Stimulated activated CD4-positive, alpha-beta T cell treated with anti-CD3 and anti-CD28 coated beads, Interleukin-12 subunit alpha, Interleukin-12 subunit beta, amount 100 ng/mL, for 4 hours (primary cell): ENCODE results near the gene RGS1.

Source experiments
- DNase-seq: peaks from one replicate; pipeline ENCODE4 v3.0.0-alpha.2; 2020

RGS1 gene

DNA sequence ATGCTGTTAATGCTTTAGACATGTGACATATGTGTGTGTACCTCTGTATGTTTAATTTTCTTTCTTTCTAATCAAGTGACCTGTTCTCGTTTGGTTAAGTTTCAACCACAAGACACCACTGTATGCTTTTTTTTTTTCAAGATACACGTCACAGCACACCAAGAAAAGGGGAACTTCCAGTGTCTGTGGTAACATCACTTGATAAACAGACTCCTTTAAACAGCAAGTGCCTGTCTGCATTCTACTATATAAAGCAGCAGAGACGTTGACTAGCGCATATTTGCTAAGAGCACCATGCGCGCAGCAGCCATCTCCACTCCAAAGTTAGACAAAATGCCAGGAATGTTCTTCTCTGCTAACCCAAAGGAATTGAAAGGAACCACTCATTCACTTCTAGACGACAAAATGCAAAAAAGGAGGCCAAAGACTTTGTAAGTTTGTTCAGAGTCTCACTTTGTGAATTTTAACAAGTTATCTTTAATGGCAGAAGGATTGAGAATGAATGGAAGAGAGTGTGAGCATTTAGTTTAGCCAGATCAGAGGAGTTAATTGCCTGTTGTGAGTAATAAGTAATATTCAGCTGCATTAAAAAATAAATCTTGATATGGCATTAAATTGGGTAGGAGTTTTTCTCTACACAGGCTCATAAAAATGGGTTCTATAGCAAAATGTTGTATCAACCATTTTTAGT lies at the start of gene RGS1:
Gene RGS1 (plus strand): TSS at position 275 of the 691 bp plus-strand sequence. CDS start 20 bp downstream, at position 295.
- peak; percentile 26 for DNase-seq

DNA sequence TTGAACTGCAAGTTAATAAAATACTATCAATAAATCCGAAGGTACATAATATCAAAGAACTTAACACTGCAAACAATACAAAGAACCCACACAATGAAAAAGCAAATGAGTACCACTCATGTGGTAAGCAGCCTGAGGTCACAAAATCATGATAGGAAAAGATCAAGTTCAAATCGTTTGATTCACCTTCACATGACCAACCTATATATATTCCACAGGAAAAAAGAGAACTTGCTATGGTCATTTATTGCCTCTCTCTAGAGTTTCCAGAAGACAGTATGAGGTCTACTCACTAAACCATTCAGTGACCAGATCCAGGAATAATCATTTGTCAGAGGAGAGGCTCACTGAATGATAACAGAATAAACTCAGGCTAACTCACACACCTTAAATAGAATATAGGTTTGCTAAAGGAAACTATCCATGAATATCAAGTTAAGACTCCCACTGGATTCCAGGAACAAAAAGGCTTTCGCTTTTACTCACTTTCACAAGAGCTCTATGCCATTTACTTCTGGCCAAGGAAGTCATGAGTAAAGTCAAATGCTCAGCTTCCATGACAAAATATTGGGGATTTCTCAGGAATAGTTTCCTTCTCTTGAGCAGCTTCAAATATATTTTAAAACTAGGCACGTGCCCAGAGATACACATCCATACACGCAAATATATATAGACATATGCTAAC lies 48.3 kb upstream of the RGS1 start:
- DNase-seq = no peak

GRCh38 chr1:192527950-192528349 lies 47.6 kb upstream of the RGS1 start:
- DNase-seq = no peak

DNA sequence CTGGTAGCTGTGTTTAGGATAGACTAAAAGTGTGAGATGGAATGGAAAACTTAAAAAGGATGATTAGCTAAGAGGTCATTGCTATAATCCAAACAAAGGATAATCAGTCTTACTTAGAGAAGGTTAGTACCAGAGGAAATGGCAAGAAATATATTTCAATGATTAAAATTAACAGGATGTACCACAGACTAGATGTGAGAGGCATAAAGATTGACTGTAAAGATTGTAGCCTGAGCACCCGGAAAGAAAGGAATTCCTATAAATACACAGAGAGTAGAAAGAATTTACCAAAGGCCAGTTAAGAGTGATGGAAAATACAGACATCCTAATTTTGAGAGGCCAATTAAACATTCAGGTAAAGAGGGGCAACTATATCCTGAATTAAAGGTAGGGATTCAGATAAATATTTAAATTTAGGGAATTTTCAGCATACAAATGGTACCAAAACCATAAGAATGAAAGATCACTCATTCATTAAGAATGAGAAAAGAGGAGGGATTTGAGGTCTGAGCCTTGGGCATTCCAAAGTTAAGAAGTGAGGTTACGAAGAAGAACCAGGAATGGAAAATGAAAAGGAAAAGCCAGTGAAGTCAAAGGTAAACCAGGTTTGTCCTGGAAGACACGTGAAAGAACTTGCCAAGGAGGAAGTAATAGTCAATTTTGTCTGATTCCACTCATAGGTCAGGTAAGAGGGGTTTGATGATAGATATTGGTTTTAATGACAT lies 46.4 kb upstream of the RGS1 start:
- DNase-seq = no peak

DNA sequence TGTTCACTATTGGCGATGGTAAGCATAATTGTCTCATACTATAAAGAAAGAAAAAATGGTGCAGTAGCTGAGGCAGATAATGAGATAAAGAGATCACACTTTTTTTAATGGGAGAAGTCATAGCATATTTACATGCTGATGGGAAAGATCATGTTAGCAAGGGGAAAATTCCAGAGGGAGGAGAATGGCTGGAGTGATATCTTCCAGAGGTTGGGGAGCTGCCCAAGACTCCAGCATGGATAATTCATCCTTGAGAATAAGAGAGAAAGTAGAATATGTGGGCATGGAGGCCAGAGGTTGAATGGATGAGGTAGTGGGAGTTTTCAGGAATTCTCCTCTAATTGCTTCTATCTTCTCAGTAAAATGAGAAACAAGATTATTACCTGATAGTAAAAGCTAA lies 45.8 kb upstream of the RGS1 start:
- no peak for DNase-seq

GRCh38 chr1:192530254-192530653 lies 45.3 kb upstream of the RGS1 start:
- DNase-seq = no peak

- DNase-seq = peak; percentile 32
Measured at GRCh38 chr1:192531037-192531703, 44.4 kb upstream of the RGS1 start.

- DNase-seq = no peak
Measured at GRCh38 chr1:192534666-192535065, 40.9 kb upstream of the RGS1 start.

GRCh38 chr1:192535916-192536664 lies 39.5 kb upstream of the RGS1 start:
- no peak for DNase-seq

GRCh38 chr1:192538407-192539296 lies 36.9 kb upstream of the RGS1 start:
- no peak for DNase-seq

- no peak for DNase-seq
Measured at GRCh38 chr1:192539297-192540092, 36.1 kb upstream of the RGS1 start.

GRCh38 chr1:192543445-192543844 lies 32.1 kb upstream of the RGS1 start:
- no peak for DNase-seq

DNA sequence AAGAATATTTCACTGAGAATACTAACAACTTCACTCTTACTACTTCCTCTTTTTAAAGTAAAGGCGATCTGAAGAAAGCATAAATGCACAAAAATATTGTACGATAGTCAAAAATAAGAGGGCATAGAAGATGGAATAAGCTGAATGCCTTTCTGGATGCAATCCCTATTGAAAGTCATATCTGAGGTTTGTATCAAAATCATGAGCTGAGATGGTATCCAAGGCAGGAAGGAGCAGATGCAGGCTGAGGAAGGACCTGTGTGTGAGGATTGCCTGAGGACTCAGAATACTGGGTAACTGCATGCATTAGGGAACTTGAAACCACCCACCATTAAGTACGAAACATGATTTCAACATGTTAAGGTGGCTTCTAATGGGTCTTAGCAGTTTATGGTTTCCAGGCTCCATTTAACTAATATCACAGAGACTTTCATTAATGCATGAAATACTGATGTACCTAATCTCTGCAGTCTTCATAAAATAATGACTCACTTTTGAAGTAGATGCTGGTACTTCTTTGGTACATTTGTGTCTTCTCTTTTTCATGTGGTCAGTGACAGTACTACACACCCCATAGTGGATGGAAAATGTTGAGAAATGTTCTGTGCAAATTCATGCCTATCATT lies 29.6 kb upstream of the RGS1 start:
- DNase-seq = no peak

DNA sequence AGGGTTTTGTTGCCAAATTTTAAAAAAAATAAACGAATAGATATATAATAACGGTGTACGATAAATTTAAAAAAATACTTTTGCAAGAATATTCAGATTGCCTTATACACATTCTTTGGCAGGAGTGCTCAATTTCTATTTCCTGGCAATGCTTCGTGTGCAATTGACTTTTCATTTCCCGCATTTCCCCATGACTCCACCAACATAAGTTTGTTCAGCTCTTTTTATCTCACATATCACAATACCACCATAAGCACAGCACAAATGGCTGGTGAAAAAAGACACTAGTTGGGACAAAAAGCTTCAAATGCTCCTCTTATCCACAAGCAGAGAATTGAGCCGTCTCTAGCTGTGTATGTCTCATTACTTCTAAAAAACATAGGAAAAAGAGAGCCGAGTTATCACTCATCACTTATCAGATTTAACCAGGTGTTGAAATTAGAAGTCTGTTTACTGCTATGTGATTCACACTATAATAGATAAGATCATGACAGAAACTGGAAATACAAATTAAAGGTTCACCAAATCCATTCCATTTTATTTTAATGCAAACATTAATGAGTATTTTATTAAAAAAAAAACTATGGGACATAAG lies 28.9 kb upstream of the RGS1 start:
- DNase-seq = no peak

- no peak for DNase-seq
Measured at GRCh38 chr1:192547501-192547900, 28.1 kb upstream of the RGS1 start.

DNA sequence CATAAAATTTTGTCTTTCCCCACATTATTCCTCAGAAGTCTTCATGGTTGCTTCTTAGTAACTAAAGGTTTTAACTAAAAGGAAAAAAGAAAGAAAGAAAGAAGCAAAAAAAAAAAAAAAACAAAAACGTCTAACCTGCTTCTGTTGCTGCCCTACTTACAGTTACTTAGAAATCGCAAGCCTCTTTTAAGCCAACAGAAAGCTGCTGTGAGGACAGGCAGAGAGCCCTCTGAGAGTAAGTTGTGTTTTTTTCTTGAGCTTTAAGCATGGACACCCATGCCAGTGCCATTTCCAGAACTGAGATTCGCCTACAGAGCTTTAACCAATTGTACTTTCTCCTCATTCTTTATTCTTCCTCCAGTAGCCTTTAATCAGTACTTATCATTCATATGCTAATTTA lies 25.6 kb upstream of the RGS1 start:
- DNase-seq = no peak

DNA sequence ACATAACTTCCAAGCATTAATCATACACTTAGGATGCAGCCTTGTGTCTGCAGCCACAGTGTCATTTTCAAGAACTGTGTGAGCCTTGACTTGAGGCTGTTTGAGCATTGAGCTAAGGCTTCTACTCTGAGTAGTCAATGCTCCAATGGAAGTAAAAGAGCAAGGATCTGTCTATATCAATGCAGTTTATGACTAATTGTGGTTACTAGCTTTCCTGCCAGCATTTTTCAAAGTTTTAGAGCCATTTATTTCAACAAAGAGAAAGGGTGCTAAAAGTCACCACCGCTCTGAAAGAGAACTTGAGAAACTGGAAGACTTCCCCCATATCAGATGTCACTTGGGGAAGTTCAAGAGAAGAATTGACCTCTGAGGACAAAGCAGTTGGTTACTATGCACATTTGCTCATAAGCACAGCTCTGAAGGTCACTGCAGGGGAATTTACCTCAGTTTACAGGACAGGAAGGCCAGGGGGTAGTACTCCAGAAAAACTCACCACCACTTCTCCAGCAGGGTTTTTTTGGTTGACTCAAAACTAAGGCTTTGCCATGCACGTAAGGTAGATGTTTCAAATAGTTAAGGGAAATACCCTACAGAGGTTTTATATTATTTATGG lies 24.5 kb upstream of the RGS1 start:
- DNase-seq = no peak

- DNase-seq = no peak
Measured at GRCh38 chr1:192552760-192553191, 22.8 kb upstream of the RGS1 start.

- no peak for DNase-seq
Measured at GRCh38 chr1:192553741-192554140, 21.8 kb upstream of the RGS1 start.
